HCT116 (cell line): Measurements from ENCODE around the gene KIAA0319L. TPM values are rescaled to one million over a fixed set of nuclear protein-coding genes. Genes with fewer than 3 reads are reported as not detected.

Experiments used
- ATAC-seq: fragments of 200-7000 bp; cut with Tn5 transposase; 2 replicates; pipeline ENCODE4 v1.9.1; 2020; ENCODE audit warnings: mild to moderate bottlenecking, moderate library complexity
- BruUV-seq: library from RNA; stranded (reverse); fragments of 400-500 nt; replicated peaks from 2 replicates; lab custom pipeline; 2021; lab: Mats Ljungman, UMichigan
- CTCF ChIA-PET: fragments of 300-600 bp; sonication (Branson Sonifier 250); formaldehyde crosslinking; loops from one replicate; lab custom pipeline; 2021; ENCODE audit warnings: antibody characterized with exemption; lab: Charles Lee
- POLR2A ChIA-PET: fragments of 300-600, 350-600 bp; sonication (Branson Sonifier 250); formaldehyde crosslinking; loops from one replicate; lab custom pipeline; 2021; ENCODE audit warnings: antibody characterized with exemption; lab: Charles Lee
- RAD21 ChIA-PET, 2 experiments: fragments of 300-600 bp; sonication (Branson Sonifier 250); formaldehyde crosslinking; loops; one replicate each; lab custom pipeline; 2023; ENCODE audit warnings: low total read pairs in 2 of 2; ENCODE audit not compliant: uncharacterized antibody in 2 of 2, unreplicated experiment in 2 of 2, low non-redundant PET in 1 of 2; lab: Charles Lee
- DNase-seq: peaks from one replicate; pipeline ENCODE4 v3.0.0-alpha.2; 2010; ENCODE audit warnings: low read depth, low spot score
- H2AFZ ChIP-seq: fragments of 200-600 bp; shearing (Covaris generic), sonication (generic); 2 replicates; pipeline ENCODE4 v1.6.1; 2017; ENCODE audit warnings: low read depth, mixed run types, mixed read lengths, antibody characterized with exemption, low read length; ENCODE audit not compliant: poor library complexity, severe bottlenecking
- H3K27ac ChIP-seq: 2 replicates; pipeline ENCODE4 v1.5.1; 2012; ENCODE audit warnings: low read depth, low read length
- H3K27me3 ChIP-seq: fragments of 200-600 bp; sonication (generic); 2 replicates; pipeline ENCODE4 v1.6.1; 2016; ENCODE audit warnings: mixed run types, low read length, mixed read lengths; ENCODE audit not compliant: insufficient read depth
- H3K36me3 ChIP-seq, 2 experiments: fragments of 200-500 bp in 1 of 2; fragments of 200-600 bp in 1 of 2; sonication (Bioruptor generic) in 1 of 2; sonication (generic) in 1 of 2; 2 replicates each; pipeline versions ENCODE4 v1.5.1 to v1.6.1; 2014 to 2016; ENCODE audit warnings: low read length in 2 of 2, inconsistent platforms in 1 of 2, mixed read lengths in 1 of 2, mixed run types in 1 of 2; ENCODE audit not compliant: insufficient read depth in 2 of 2, control insufficient read depth in 1 of 2
- H3K4me1 ChIP-seq, 2 experiments: fragments of 200-600 bp in 1 of 2; sonication (generic) in 1 of 2; 2 replicates each; pipeline versions ENCODE4 v1.5.1 to v1.6.1; 2012 to 2017; ENCODE audit warnings: low read length in 2 of 2, inconsistent platforms in 1 of 2, mild to moderate bottlenecking in 1 of 2, mixed read lengths in 1 of 2, mixed run types in 1 of 2, moderate library complexity in 1 of 2; ENCODE audit not compliant: insufficient read depth in 2 of 2, control insufficient read depth in 1 of 2
- H3K4me2 ChIP-seq: fragments of 200-600 bp; sonication (generic); 2 replicates; pipeline ENCODE4 v1.6.1; 2017; ENCODE audit warnings: mixed run types, low read length, mixed read lengths
- H3K4me3 ChIP-seq, 2 experiments: fragments of 200-600 bp in 1 of 2; sonication (generic) in 1 of 2; replicated peaks in 1 of 2; 2 replicates each; pipeline ENCODE4 v1.5.1; 2011 to 2016; ENCODE audit warnings: low read length in 2 of 2, control low read depth in 1 of 2, low read depth in 1 of 2, mild to moderate bottlenecking in 1 of 2, mixed read lengths in 1 of 2, mixed run types in 1 of 2
- H3K79me2 ChIP-seq: fragments of 200-600 bp; sonication (generic); 2 replicates; pipeline ENCODE4 v1.6.1; 2017; ENCODE audit warnings: mild to moderate bottlenecking, mixed run types, low read length, moderate library complexity, mixed read lengths; ENCODE audit not compliant: insufficient read depth
- H3K9ac ChIP-seq: fragments of 200-600 bp; sonication (generic); 2 replicates; pipeline ENCODE4 v1.6.1; 2016; ENCODE audit warnings: low read length, mixed read lengths
- H3K9me2 ChIP-seq: fragments of 200-600 bp; sonication (generic), shearing (Covaris generic); 2 replicates; pipeline ENCODE4 v1.6.1; 2017; ENCODE audit warnings: mixed run types, mild to moderate bottlenecking, moderate library complexity; ENCODE audit not compliant: insufficient read depth
- H3K9me3 ChIP-seq, 2 experiments: fragments of 200-500 bp in 1 of 2; fragments of 200-600 bp in 1 of 2; sonication (Bioruptor generic) in 1 of 2; sonication (generic) in 1 of 2; 2 replicates each; pipeline ENCODE4 v1.6.1; 2014 to 2017; ENCODE audit warnings: low read length in 2 of 2, mixed read lengths in 2 of 2, inconsistent platforms in 1 of 2, low read depth in 1 of 2, mild to moderate bottlenecking in 1 of 2, mixed run types in 1 of 2, moderate library complexity in 1 of 2; ENCODE audit not compliant: control insufficient read depth in 1 of 2, insufficient read depth in 1 of 2
- H4K20me1 ChIP-seq: fragments of 200-600 bp; sonication (generic), shearing (Covaris generic); 2 replicates; pipeline ENCODE4 v1.6.1; 2017; ENCODE audit warnings: mixed run types, mild to moderate bottlenecking, moderate library complexity; ENCODE audit not compliant: insufficient read depth
- ATF3 ChIP-seq: IDR thresholded peaks from 2 replicates; pipeline ENCODE4 v1.6.1; 2012
- JUND ChIP-seq: IDR thresholded peaks from 2 replicates; pipeline ENCODE4 v1.6.1; 2012
- REST ChIP-seq: IDR thresholded peaks from 2 replicates; pipeline ENCODE4 v1.6.1; 2012; ENCODE audit warnings: low read depth
- SIN3A ChIP-seq: IDR thresholded peaks from 2 replicates; pipeline ENCODE4 v1.6.1; 2012; ENCODE audit warnings: low read depth
- TCF7L2 ChIP-seq: IDR thresholded peaks from 2 replicates; pipeline ENCODE4 v1.7.0; 2011; ENCODE audit warnings: borderline replicate concordance, inconsistent platforms; ENCODE audit not compliant: insufficient read depth, insufficient read length; ENCODE audit errors: extremely low read depth
- intact Hi-C: fragments of 100-400 bp; cut with micrococcal nuclease; formaldehyde crosslinking; loops from 2 replicates; pipeline ENCODE4 v1.10.0; 2022
- total RNA-seq: library from RNA; stranded (reverse); gene quantifications from one replicate; pipeline ENCODE4 v1.2.1, GENCODE V29; 2021; ENCODE audit not compliant: unreplicated experiment

KIAA0319L gene
- total RNA-seq, 1 experiment from 2014 or later, result 35.6 TPM

GRCh38 chr1:35559317-35559944, 2.2 kb upstream of the KIAA0319L start:
- Histone ChIP-seq H3K27me3 (no peaks in the 10 kb centered on the region), H3K9me3 (no peaks in the 10 kb centered on the region), H3K4me3 (no peak overlapping the region), H2AFZ (no peak overlapping the region), H3K79me2 (peaks cover 37% of the 10 kb centered on the region), H4K20me1 (no peaks in the 10 kb centered on the region), H3K36me3 (peaks cover 4 to 5% of the 10 kb centered on the region in 2 experiments; a peak in 3 of 4 replicates), H3K27ac (no peak overlapping the region), H3K4me2 (peak overlapping the region; percentile 85), H3K9ac (no peak overlapping the region), H3K4me1 (peaks cover 8 to 19% of the 10 kb centered on the region in 2 experiments; a peak in 3 of 4 replicates), H3K9me2 (no peaks in the 10 kb centered on the region)
- intact Hi-C loops, result no loop called here
- RAD21 ChIA-PET, result interaction anchor here in 1 of 2 experiments (0.6 kb wide), 2 partner anchors 121 to 156 kb away, joined by 4 read pairs; no protein-coding TSS in a partner anchor
- TF ChIP-seq ATF3, result no peak
- TF ChIP-seq TCF7L2, result no peak
- TF ChIP-seq JUND, result no peak
- no peak for TF ChIP-seq SIN3A
- no TSS peak for BruUV-seq
- CTCF ChIA-PET, result interaction anchor here (1.0 kb wide), 1 partner anchor 109 kb away, joined by 3 read pairs; no protein-coding TSS in a partner anchor
- DNase-seq (no peak), ATAC-seq (no peak)
- POLR2A ChIA-PET, result no interaction called here

GRCh38 chr1:35558374-35559316, 1.4 kb upstream of the KIAA0319L start:
- Histone ChIP-seq H3K4me3 (peak overlapping the region; percentile 78 to 89), H3K4me2 (peak overlapping the region; percentile 85), H3K36me3 (peaks cover 6 to 9% of the 10 kb centered on the region in 2 experiments), H2AFZ (no peak overlapping the region), H3K79me2 (peaks cover 37% of the 10 kb centered on the region), H3K4me1 (peaks cover 8 to 19% of the 10 kb centered on the region in 2 experiments; a peak in 3 of 4 replicates), H3K9me2 (no peaks in the 10 kb centered on the region), H3K27me3 (no peaks in the 10 kb centered on the region), H3K27ac (peak overlapping the region; percentile 84; the same call in 1 of the 2 replicates), H3K9me3 (no peaks in the 10 kb centered on the region), H4K20me1 (no peaks in the 10 kb centered on the region), H3K9ac (peak overlapping the region; percentile 85)
- no peak for TF ChIP-seq REST
- ChIA-PET RAD21 (interaction anchor here in 1 of 2 experiments (0.6 kb wide), 2 partner anchors 120 to 157 kb away, joined by 4 read pairs; no protein-coding TSS in a partner anchor), CTCF (interaction anchor here (1.0 to 1.5 kb wide), 3 partner anchors 108 to 210 kb away, joined by 3 to 4 read pairs (median 4); no protein-coding TSS in a partner anchor), POLR2A (no interaction called here)
- intact Hi-C loops, result no loop called here
- ATAC-seq (no peak), DNase-seq (no peak)
- no TSS peak for BruUV-seq
